Stimulated activated CD4-positive, alpha-beta T cell treated with anti-CD3 and anti-CD28 coated beads, Interleukin-12 subunit alpha, Interleukin-12 subunit beta, amount 100 ng/mL, for 4 hours (primary cell): ENCODE measurements around the gene RRP7A.
A peak's percentile ranks its signal among the peaks of the same experiment; 100 is the strongest.
"Not testable (repeated sequence)": the region's sequence is repeated elsewhere in the genome, so short reads cannot be mapped to it uniquely, and the experiment has no call there.

Source experiments
- DNase-seq: peaks from one replicate; pipeline ENCODE4 v3.0.0-alpha.2; 2020

The RRP7A gene

GRCh38 chr22:42535082-42535731 is 15.6 kb upstream of the RRP7A start:
- not testable (repeated sequence) for DNase-seq

GRCh38 chr22:42533638-42533977 is 14.0 kb upstream of the RRP7A start:
- DNase-seq: no peak

GRCh38 chr22:42531401-42532084 is 11.9 kb upstream of the RRP7A start:
- DNase-seq: not testable (repeated sequence)

- DNase-seq: not testable (repeated sequence)
Observed at GRCh38 chr22:42529435-42529834, 9.8 kb upstream of the RRP7A start.

- DNase-seq: no peak
Observed at GRCh38 chr22:42528591-42529307, 9.2 kb upstream of the RRP7A start.

GRCh38 chr22:42522546-42522945 is 3.0 kb upstream of the RRP7A start:
- no peak for DNase-seq

GRCh38 chr22:42521228-42521546 is 1.6 kb upstream of the RRP7A start:
- DNase-seq: no peak

GRCh38 chr22:42518638-42519524 is 715 bp downstream of the RRP7A start:
- not testable (repeated sequence) for DNase-seq

- DNase-seq: not testable (repeated sequence)
Observed at GRCh38 chr22:42517103-42517502, 2.5 kb downstream of the RRP7A start.

GRCh38 chr22:42515896-42516295 is 3.7 kb downstream of the RRP7A start:
- DNase-seq: no peak

GRCh38 chr22:42515304-42515703 is 4.3 kb downstream of the RRP7A start:
- DNase-seq: not testable (repeated sequence)

- DNase-seq: not testable (repeated sequence)
Observed at GRCh38 chr22:42514331-42514730, 5.3 kb downstream of the RRP7A start.

GRCh38 chr22:42512273-42512990 is 7.2 kb downstream of the RRP7A start:
- DNase-seq: not testable (repeated sequence)

GRCh38 chr22:42511401-42511891 is 8.2 kb downstream of the RRP7A start:
- DNase-seq: no peak

- no peak for DNase-seq
Observed at GRCh38 chr22:42509548-42509947, 10.0 kb downstream of the RRP7A start.

- DNase-seq: not testable (repeated sequence)
Observed at GRCh38 chr22:42508975-42509364, 10.6 kb downstream of the RRP7A start.

GRCh38 chr22:42508327-42508974 is 11.1 kb downstream of the RRP7A start:
- DNase-seq: not testable (repeated sequence)

- no peak for DNase-seq
Observed at GRCh38 chr22:42500836-42501179, 18.8 kb downstream of the RRP7A start.

GRCh38 chr22:42500161-42500835 is 19.3 kb downstream of the RRP7A start:
- DNase-seq: peak; percentile 75

GRCh38 chr22:42499773-42500160 is 19.8 kb downstream of the RRP7A start:
- not testable (repeated sequence) for DNase-seq

- not testable (repeated sequence) for DNase-seq
Observed at GRCh38 chr22:42495533-42496141, 24.0 kb downstream of the RRP7A start.
